Panc1 (cell line): ENCODE measurements around the gene MSI2.

Source experiments
- CTCF ChIP-seq: fragments of 450-650 bp; IDR thresholded peaks from 2 replicates; pipeline ENCODE4 v1.5.1; 2017; ENCODE audit warnings: mild to moderate bottlenecking
- POLR2AphosphoS5 ChIP-seq: IDR thresholded peaks from 2 replicates; pipeline ENCODE4 v1.6.1; 2012; ENCODE audit warnings: mild to moderate bottlenecking, low read depth, low read length, moderate library complexity
- SIN3A ChIP-seq: IDR thresholded peaks from 2 replicates; pipeline ENCODE4 v1.6.1; 2012; ENCODE audit warnings: low read depth, mild to moderate bottlenecking, low read length, moderate library complexity, borderline replicate concordance; ENCODE audit not compliant: insufficient read depth

GRCh38 chr17:57722704-57723043, 466.4 kb downstream of the MSI2 start:
- TF ChIP-seq CTCF (no peak), POLR2AphosphoS5 (no peak), SIN3A (no peak)
